Effector memory CD4-positive, alpha-beta T cell (primary cell): ENCODE data around the gene TRPM2.
"Not testable (repeated sequence)": the region's sequence is repeated elsewhere in the genome, so short reads cannot be mapped to it uniquely, and the experiment has no call there.

Source experiments
- DNase-seq, 3 donors: peaks; one replicate each; pipeline ENCODE4 v3.0.0-alpha.2; 2020
- H3K27ac ChIP-seq: 2 replicates; pipeline ENCODE4 v1.7.0; 2013; ENCODE audit warnings: mild to moderate bottlenecking, low read length, moderate library complexity; ENCODE audit not compliant: insufficient read depth, poor library complexity, severe bottlenecking
- H3K27me3 ChIP-seq: replicated peaks from 2 replicates; pipeline ENCODE4 v1.7.0; 2013; ENCODE audit warnings: mild to moderate bottlenecking, low read length; ENCODE audit not compliant: insufficient read depth, control insufficient read depth, poor library complexity, severe bottlenecking
- H3K36me3 ChIP-seq: 2 replicates; pipeline ENCODE4 v1.7.0; 2013; ENCODE audit warnings: mild to moderate bottlenecking, low read length, moderate library complexity; ENCODE audit not compliant: control insufficient read depth, insufficient read depth
- H3K4me1 ChIP-seq: 2 replicates; pipeline ENCODE4 v1.7.0; 2013; ENCODE audit warnings: low read length, mild to moderate bottlenecking; ENCODE audit not compliant: control insufficient read depth, insufficient read depth, poor library complexity, severe bottlenecking
- H3K4me3 ChIP-seq: 2 replicates; pipeline ENCODE4 v1.7.0; 2013; ENCODE audit warnings: low read length, low read depth, mild to moderate bottlenecking; ENCODE audit not compliant: insufficient read depth, poor library complexity, severe bottlenecking
- H3K9me3 ChIP-seq: 2 replicates; pipeline ENCODE4 v1.7.0; 2013; ENCODE audit warnings: mild to moderate bottlenecking, low read length, moderate library complexity; ENCODE audit not compliant: control insufficient read depth

The TRPM2 gene

GRCh38 chr21:44473915-44474555 lies 120.6 kb downstream of the TRPM2 start:
- Histone ChIP-seq H3K27ac (no peak overlapping the region), H3K27me3 (no peaks in the 10 kb centered on the region), H3K9me3 (no peaks in the 10 kb centered on the region), H3K4me1 (no peaks in the 10 kb centered on the region), H3K36me3 (no peaks in the 10 kb centered on the region), H3K4me3 (no peak overlapping the region)
- no peak for DNase-seq

DNA sequence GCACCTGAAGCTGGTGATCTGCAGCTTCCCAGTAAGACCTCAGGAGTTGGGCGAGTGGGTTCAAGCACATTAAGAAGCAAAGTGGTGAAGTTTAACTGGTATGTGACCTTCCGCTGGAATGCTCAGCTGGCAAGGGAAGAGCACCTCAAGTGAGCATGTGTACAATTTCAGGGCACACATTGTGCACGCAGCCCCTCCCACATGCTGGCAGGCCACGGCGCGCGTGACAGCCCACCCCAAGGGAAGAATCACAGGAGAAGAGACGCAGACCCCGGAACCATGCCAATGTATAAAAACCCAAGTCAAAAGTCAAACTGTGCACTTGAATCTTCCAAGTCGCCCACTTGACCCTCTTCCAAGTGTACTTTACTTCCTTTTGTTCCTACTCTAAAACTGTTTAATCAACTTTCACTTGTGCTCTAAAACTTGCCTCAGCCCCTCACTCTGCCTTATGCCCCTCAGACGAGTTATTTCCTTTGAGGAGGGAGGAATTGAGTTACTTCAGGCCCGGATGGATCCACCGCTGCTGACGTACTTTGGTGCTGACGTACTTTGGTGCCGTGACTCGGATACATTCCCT lies 121.9 kb downstream of the TRPM2 start:
- H3K4me3 ChIP-seq, result no peak overlapping the region
- no peaks in the 10 kb centered on the region for H3K27me3 ChIP-seq
- no peaks in the 10 kb centered on the region for H3K36me3 ChIP-seq
- H3K4me1 ChIP-seq, result no peaks in the 10 kb centered on the region
- H3K9me3 ChIP-seq, result no peaks in the 10 kb centered on the region
- H3K27ac ChIP-seq, result no peak overlapping the region
- no peak for DNase-seq

- Histone ChIP-seq H3K4me3 (no peak overlapping the region), H3K27me3 (no peaks in the 10 kb centered on the region), H3K27ac (no peak overlapping the region), H3K4me1 (no peaks in the 10 kb centered on the region), H3K9me3 (no peaks in the 10 kb centered on the region), H3K36me3 (no peaks in the 10 kb centered on the region)
- no peak for DNase-seq
These were observed 123.7 kb downstream of the TRPM2 start for GRCh38 chr21:44477131-44477530.

DNA sequence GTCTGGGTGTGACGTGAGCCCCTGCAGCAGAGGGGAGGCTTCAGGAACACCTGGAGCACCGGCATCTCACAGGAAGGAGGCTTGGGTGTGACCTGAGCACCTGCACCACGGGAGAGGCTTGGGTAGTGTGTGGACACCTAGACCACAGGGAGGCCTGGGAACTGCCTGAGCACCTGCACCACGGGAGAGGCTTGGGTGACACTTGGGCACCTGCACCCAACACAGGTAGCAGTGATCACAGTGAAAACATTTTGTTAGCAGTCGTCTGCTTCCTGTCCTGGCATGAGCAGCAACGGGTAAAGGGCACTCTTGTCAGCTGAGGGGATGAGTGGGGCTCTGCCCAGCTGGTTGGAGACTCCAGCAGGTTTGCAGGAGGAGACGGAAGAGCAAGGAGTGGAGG lies 124.3 kb downstream of the TRPM2 start:
- Histone ChIP-seq H3K36me3 (no peaks in the 10 kb centered on the region), H3K27ac (no peak overlapping the region), H3K4me1 (no peaks in the 10 kb centered on the region), H3K4me3 (no peak overlapping the region), H3K9me3 (no peaks in the 10 kb centered on the region), H3K27me3 (no peaks in the 10 kb centered on the region)
- no peak for DNase-seq

GRCh38 chr21:44478124-44478800 lies 124.8 kb downstream of the TRPM2 start:
- Histone ChIP-seq H3K4me1 (no peaks in the 10 kb centered on the region), H3K27me3 (no peaks in the 10 kb centered on the region), H3K36me3 (no peaks in the 10 kb centered on the region), H3K4me3 (no peak overlapping the region), H3K27ac (no peak overlapping the region), H3K9me3 (no peaks in the 10 kb centered on the region)
- DNase-seq, result no peak

- Histone ChIP-seq H3K4me3 (no peak overlapping the region), H3K4me1 (no peaks in the 10 kb centered on the region), H3K36me3 (no peaks in the 10 kb centered on the region), H3K9me3 (no peaks in the 10 kb centered on the region), H3K27me3 (no peaks in the 10 kb centered on the region), H3K27ac (no peak overlapping the region)
- DNase-seq, result no peak
These were observed 125.4 kb downstream of the TRPM2 start for GRCh38 chr21:44478801-44479167.

- H3K27ac ChIP-seq, H3K27me3 ChIP-seq, H3K4me1 ChIP-seq, H3K4me3 ChIP-seq, H3K9me3 ChIP-seq, H3K36me3 ChIP-seq: not testable (repeated sequence)
- peak in 2 of 3 donors; percentile 8 to 17 for DNase-seq
These were observed 126.3 kb downstream of the TRPM2 start for GRCh38 chr21:44479556-44480199.

GRCh38 chr21:44480200-44481053 lies 127.0 kb downstream of the TRPM2 start:
- no peaks in the 10 kb centered on the region for H3K27me3 ChIP-seq
- no peak overlapping the region for H3K4me3 ChIP-seq
- H3K27ac ChIP-seq, result no peak overlapping the region
- no peaks in the 10 kb centered on the region for H3K4me1 ChIP-seq
- no peaks in the 10 kb centered on the region for H3K36me3 ChIP-seq
- no peaks in the 10 kb centered on the region for H3K9me3 ChIP-seq
- no peak for DNase-seq

- H3K4me3 ChIP-seq, result no peak overlapping the region
- no peaks in the 10 kb centered on the region for H3K4me1 ChIP-seq
- no peak overlapping the region for H3K27ac ChIP-seq
- H3K36me3 ChIP-seq, result no peaks in the 10 kb centered on the region
- no peaks in the 10 kb centered on the region for H3K27me3 ChIP-seq
- no peaks in the 10 kb centered on the region for H3K9me3 ChIP-seq
- DNase-seq, result no peak
These were observed 129.3 kb downstream of the TRPM2 start for GRCh38 chr21:44482581-44483287.
